Right ventricle myocardium superior (tissue), 1 donor: ENCODE measurements around the gene ROM1. TPM values are rescaled to one million over a fixed set of nuclear protein-coding genes. Genes with fewer than 3 reads are reported as not detected.
A peak's percentile ranks its signal among the peaks of the same experiment; 100 is the strongest.
"Not testable (repeated sequence)": the region's sequence is repeated elsewhere in the genome, so short reads cannot be mapped to it uniquely, and the experiment has no call there.

Experiments
- ATAC-seq: fragments of 200-7000 bp; cut with Tn5 transposase; one replicate; pipeline ENCODE4 v1.9.1; 2020; ENCODE audit warnings: mild to moderate bottlenecking; ENCODE audit not compliant: poor library complexity
- DNase-seq: peaks from one replicate; pipeline ENCODE4 v3.0.0-alpha.2; 2020
- intact Hi-C: fragments of 100-400 bp; cut with DNase I; formaldehyde crosslinking; loops from one replicate; pipeline ENCODE4 v1.11.2; 2022
- long read RNA-seq: library from polyadenylated mRNA; unstranded; transcript quantifications from one replicate; pipeline ENCODE4 v2.0.0, GENCODE V29; 2021
- total RNA-seq: library from RNA; stranded (reverse); fragmentation: NEBNext Ultra II Directional; extraction: Animal tissue kit (Norgen Biotek cat#: 25700); gene quantifications from one replicate; pipeline ENCODE4 v1.2.1, GENCODE V29; 2021
- donor health status: DM: no; HTN: yes; CAD: no; lungs with severe emphysema.

ROM1 gene, protein sequence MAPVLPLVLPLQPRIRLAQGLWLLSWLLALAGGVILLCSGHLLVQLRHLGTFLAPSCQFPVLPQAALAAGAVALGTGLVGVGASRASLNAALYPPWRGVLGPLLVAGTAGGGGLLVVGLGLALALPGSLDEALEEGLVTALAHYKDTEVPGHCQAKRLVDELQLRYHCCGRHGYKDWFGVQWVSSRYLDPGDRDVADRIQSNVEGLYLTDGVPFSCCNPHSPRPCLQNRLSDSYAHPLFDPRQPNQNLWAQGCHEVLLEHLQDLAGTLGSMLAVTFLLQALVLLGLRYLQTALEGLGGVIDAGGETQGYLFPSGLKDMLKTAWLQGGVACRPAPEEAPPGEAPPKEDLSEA
- total RNA-seq: 1.5 TPM
- long read RNA-seq, partial matches to known transcripts: 0 of 6 reads
- long read RNA-seq, other reads (novel, unspliced or antisense): 2 of 6 reads

GRCh38 chr11:62612366-62613290, at the start of gene ROM1, which contains the start of gene EML3:
ROM1 (plus strand) TSS chr11:62613257; CDS start chr11:62613282, 25 bp downstream.
EML3 (minus strand) TSS chr11:62612775; CDS start chr11:62612457, 318 bp downstream.
- DNase-seq (peak; percentile 93), ATAC-seq (peak; percentile 92)
- intact Hi-C loops: no loop called here

- intact Hi-C loops: no loop called here
- ATAC-seq: no peak
Observed at GRCh38 chr11:62565100-62565802, 47.8 kb upstream of the ROM1 start.

DNA sequence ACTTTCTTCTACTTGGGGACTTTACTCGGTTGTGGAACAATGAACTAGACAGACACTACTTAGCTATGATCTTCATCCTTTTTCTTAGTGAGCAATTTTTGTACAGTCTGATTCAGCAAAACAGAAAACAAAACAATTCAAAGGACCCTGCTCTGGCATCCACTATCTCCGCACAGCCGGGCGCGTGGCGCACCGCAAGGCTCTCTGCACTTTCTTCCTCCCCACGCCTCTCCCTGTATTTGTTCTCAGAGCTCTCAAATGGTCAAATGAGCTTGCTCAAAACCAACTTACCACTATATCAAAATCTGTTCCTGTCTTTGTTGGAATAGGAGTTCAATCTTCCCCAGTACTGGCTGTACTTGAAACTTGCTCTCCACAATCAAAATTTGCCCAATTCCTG, 46.8 kb upstream of the ROM1 start:
- DNase-seq (peak; percentile 20), ATAC-seq (no peak)
- intact Hi-C loops: no loop called here

More at GRCh38 chr11:62565100-62565802, 47.8 kb upstream of the ROM1 start:
- DNase-seq: no peak

- intact Hi-C loops: no loop called here
- DNase-seq: no peak
- no peak for ATAC-seq
Observed at GRCh38 chr11:62567018-62567633, 45.9 kb upstream of the ROM1 start.

DNA sequence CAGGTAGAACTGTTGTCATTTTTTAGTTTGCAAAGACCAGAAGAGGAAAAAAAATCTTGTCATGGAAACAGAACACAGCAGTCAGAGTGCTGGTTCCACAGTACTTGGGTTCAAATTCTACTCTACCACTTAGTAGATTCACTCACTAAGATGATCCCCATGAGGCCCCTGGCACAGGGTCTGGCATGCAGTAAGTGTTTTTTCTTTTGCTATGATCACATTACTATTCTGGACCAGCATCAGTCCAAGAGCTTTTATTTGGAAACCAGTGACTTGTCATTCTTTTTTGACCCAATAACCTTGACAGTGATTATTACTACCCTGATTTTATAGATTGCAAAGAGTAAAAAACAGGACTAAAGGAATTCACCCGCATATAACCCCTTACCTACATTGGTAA, 43.4 kb upstream of the ROM1 start:
- intact Hi-C loops: no loop called here
- peak; percentile 20 for DNase-seq

GRCh38 chr11:62570903-62571302, 42.2 kb upstream of the ROM1 start:
- DNase-seq, ATAC-seq, intact Hi-C loops: not testable (repeated sequence)

More for the DNA sequence above, 43.4 kb upstream of the ROM1 start:
- no peak for ATAC-seq

DNA sequence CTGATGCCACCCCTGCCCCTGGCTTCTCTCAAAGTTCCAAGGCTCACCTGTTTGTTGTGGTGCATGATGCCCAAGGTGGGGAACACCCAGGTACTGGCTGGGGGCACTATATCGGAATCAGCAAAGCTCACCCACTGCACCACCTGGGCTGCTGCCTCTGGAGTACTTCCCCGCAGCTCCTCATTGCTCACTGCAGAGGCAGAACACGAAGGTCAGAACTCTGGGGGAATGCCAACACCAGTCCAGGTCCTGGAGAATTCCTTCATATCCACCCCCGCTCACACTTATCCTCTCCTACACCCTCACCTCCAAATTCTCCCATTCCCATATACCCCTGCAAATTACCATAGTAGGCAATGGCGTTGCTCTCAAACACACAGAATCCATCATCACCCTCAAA, 41.6 kb upstream of the ROM1 start:
- ATAC-seq, intact Hi-C loops: not testable (repeated sequence)
- DNase-seq: peak; percentile 17

- intact Hi-C loops: no loop called here
- ATAC-seq: no peak
Observed at GRCh38 chr11:62572431-62572830, 40.6 kb upstream of the ROM1 start.

DNA sequence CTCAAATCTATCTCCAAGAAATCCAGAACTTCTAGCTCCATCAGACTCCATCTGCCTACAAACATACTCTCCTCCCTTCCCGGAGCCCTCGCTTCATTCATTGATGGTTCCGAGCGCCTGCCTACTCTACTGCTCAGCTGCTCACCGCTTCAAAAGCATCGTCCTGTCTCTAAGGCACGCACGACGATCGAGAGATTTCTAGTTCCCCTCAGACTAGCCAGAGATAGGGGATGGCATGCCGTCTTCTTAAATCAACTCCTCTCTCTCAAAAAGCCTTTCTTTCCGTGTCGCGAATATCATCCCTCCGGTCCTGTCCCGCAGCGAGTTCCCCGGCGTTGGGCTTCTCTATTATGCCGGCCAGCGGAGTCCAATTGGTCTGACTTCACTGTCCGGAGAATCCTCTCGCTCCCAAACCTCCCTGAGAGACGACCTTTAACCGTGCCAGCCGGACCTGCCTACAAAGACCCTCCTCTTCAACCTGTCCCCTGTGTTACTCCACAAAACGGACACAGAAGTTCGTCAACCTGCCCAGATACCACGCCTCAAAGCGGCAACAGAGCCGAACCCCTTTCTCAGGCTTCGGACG, 40.0 kb upstream of the ROM1 start:
- peak; percentile 0 for ATAC-seq
- intact Hi-C loops: no loop called here
- peak; percentile 46 for DNase-seq

More at GRCh38 chr11:62572431-62572830, 40.6 kb upstream of the ROM1 start:
- DNase-seq: no peak

- peak; percentile 98 for DNase-seq
- intact Hi-C loops: no loop called here
- peak; percentile 97 for ATAC-seq
Observed at GRCh38 chr11:62573592-62574362, 39.3 kb upstream of the ROM1 start, which contains the start of gene EEF1G. EEF1G (minus strand) TSS chr11:62573891; CDS start chr11:62573842, 49 bp downstream.

DNA sequence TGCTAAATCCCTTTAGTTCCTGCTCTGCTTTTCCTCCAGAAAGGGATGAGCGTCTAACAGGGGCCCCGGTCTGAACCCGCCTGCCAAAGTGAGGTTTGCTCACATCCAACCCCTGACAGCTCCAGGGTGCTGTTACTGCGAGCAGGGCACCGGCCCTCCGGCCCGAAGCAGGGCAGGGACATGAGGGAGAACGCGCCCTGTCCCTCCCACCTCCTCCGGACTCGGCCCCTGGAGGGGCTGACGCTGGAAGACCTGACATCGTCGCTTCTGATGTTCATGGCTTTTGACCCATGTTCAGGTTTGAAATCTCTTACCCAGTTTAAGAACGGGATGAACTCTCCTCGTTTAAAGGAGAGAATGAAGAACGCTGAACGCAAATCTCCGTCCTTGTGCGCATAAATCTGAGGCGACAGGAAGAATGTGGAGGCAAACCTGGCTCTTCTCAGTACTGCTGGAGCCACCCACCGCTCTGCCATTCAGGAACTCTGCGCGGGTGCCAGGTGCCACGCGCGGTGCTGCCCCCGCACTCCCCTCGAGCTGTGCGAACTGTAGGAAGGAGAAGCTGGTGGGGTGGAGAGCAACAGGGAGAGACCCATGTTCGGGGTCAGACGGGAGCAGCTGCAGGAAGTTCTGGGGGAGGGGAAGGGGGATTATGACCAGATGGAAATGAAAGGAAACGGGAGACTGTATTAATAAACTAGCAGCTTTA, 38.5 kb upstream of the ROM1 start:
- DNase-seq (peak; percentile 65), ATAC-seq (peak; percentile 23)
- intact Hi-C loops: no loop called here

DNA sequence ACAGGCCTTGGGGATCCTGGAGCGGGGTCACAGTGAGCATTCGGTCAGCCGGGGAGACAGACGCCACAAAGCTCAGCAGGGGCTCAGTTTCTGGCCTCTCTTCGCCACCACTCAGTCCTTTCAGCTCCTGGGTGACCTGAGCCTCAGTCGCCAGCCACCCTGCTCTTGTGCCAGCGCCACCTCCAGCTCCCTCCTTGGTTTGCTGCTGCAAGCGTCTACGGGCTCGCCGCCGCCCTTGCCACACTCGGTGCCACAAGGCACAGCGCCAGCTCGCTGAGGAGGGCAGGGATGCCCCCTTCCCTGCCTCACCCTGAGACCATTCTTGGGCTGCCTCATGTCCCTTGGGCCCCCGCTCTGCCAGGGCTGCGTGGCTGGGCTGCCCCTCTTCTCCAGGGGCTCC, 37.9 kb upstream of the ROM1 start:
- DNase-seq (peak; percentile 49), ATAC-seq (no peak)
- intact Hi-C loops: no loop called here

DNA sequence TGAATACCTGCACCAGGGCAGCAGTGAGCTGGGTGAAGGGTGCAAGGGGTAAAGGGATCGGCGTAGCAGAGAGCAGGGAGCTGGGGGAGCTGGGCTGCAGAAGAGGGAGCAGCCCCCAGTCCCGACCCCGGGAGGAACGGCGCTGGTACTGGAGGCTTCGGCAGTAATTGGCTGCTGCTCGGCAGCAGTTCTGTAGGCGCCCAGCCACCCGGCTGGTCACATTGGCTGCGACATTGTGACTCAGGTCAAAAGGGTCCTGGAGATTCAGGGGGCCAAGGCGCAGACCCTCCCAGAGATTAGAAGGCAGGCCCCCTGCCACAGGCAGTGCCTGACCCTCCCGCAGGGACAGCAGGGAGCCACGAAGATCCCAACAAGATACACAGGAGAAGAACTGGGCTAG, 37.2 kb upstream of the ROM1 start:
- intact Hi-C loops: no loop called here
- ATAC-seq (no peak), DNase-seq (peak; percentile 24)

GRCh38 chr11:62577046-62577714, 35.9 kb upstream of the ROM1 start:
- intact Hi-C loops: no loop called here
- peak; percentile 40 for DNase-seq
- no peak for ATAC-seq

- intact Hi-C loops: no loop called here
- ATAC-seq: no peak
- DNase-seq: peak; percentile 21
Observed at GRCh38 chr11:62578541-62578940, 34.5 kb upstream of the ROM1 start.

GRCh38 chr11:62579252-62579651, 33.8 kb upstream of the ROM1 start:
- no peak for DNase-seq
- intact Hi-C loops: no loop called here
- ATAC-seq: no peak
